Cardiac fibroblast (primary cell): Measurements from ENCODE around the gene SLC66A3.

Experiments used
- DNase-seq, 2 donors: peaks; one replicate each; pipeline versions ENCODE4 v3.0.0 to v3.0.0-alpha.2; 2010; ENCODE audit warnings: low read depth in 2 of 2
- H3K4me3 ChIP-seq, 2 donors: replicated peaks in 1 of 2; 1 replicate in 1 of 2; 2 replicates in 1 of 2; pipeline ENCODE4 v1.5.1; 2011; ENCODE audit warnings: low read depth in 2 of 2, low read length in 2 of 2, mild to moderate bottlenecking in 2 of 2, moderate library complexity in 1 of 2
- CTCF ChIP-seq: IDR thresholded peaks from one replicate; pipeline ENCODE4 v1.5.1; 2011; ENCODE audit warnings: low read depth, mild to moderate bottlenecking, low read length, inconsistent platforms

SLC66A3 gene

GRCh38 chr2:11182951-11183350 lies 27.7 kb downstream of the SLC66A3 start:
- no peak overlapping the region for H3K4me3 ChIP-seq
- no peak for DNase-seq
- no peak for TF ChIP-seq CTCF

GRCh38 chr2:11186145-11186544 lies 30.9 kb downstream of the SLC66A3 start:
- no peak overlapping the region for H3K4me3 ChIP-seq
- no peak for DNase-seq
- no peak for TF ChIP-seq CTCF

- TF ChIP-seq CTCF: no peak
- peak; percentile 70 to 84 for DNase-seq
- no peak overlapping the region for H3K4me3 ChIP-seq
These were observed 31.9 kb downstream of the SLC66A3 start for GRCh38 chr2:11187083-11187619.

GRCh38 chr2:11187731-11188130 lies 32.5 kb downstream of the SLC66A3 start:
- no peak for DNase-seq
- no peak for TF ChIP-seq CTCF
- no peak overlapping the region for H3K4me3 ChIP-seq

- no peak for TF ChIP-seq CTCF
- DNase-seq: no peak
- H3K4me3 ChIP-seq: no peak overlapping the region
These were observed 41.0 kb downstream of the SLC66A3 start for GRCh38 chr2:11196246-11196645.

- no peak overlapping the region for H3K4me3 ChIP-seq
- DNase-seq: no peak
- TF ChIP-seq CTCF: no peak
These were observed 45.4 kb downstream of the SLC66A3 start for GRCh38 chr2:11200651-11201050.

- DNase-seq: no peak
- no peak overlapping the region for H3K4me3 ChIP-seq
- TF ChIP-seq CTCF: no peak
These were observed 46.7 kb downstream of the SLC66A3 start for GRCh38 chr2:11201969-11202368.
